Lung (tissue), 12 donors: ENCODE data around the gene EPS15. TPM values are rescaled to one million over a fixed set of nuclear protein-coding genes. Genes with fewer than 3 reads are reported as not detected.
A peak's percentile ranks its signal among the peaks of the same experiment; 100 is the strongest.

Experiments used
- ATAC-seq: fragments of 200-7000 bp; cut with Tn5 transposase; one replicate; pipeline ENCODE4 v1.9.1; 2020; ENCODE audit warnings: moderate number of reproducible peaks; ENCODE audit not compliant: insufficient read depth, low FRiP score
- DNase-seq, 3 donors: peaks; one replicate each; pipeline ENCODE4 v3.0.0-alpha.2; 2013 to 2017
- H3K27ac ChIP-seq, 2 donors: one replicate each; pipeline ENCODE4 v1.5.1; 2013; ENCODE audit warnings: mild to moderate bottlenecking in 2 of 2, moderate library complexity in 2 of 2, control low read depth in 1 of 2, inconsistent platforms in 1 of 2, low read depth in 1 of 2, low read length in 1 of 2
- H3K27me3 ChIP-seq, 3 donors: one replicate each; pipeline ENCODE4 v1.5.1; 2013; ENCODE audit warnings: low read length in 2 of 3; ENCODE audit not compliant: control insufficient read depth in 3 of 3, insufficient read depth in 3 of 3
- H3K36me3 ChIP-seq, 4 donors: one replicate each; pipeline ENCODE4 v1.5.1; 2013; ENCODE audit warnings: low read length in 4 of 4, mild to moderate bottlenecking in 1 of 4, moderate library complexity in 1 of 4; ENCODE audit not compliant: control insufficient read depth in 4 of 4, insufficient read depth in 4 of 4
- H3K4me1 ChIP-seq, 5 donors: one replicate each; pipeline ENCODE4 v1.5.1; 2013; ENCODE audit warnings: low read length in 5 of 5, mild to moderate bottlenecking in 2 of 5, moderate library complexity in 1 of 5; ENCODE audit not compliant: control insufficient read depth in 5 of 5, insufficient read depth in 5 of 5
- H3K4me3 ChIP-seq: one replicate; pipeline ENCODE4 v1.5.1; 2013; ENCODE audit warnings: mild to moderate bottlenecking, control low read depth, moderate library complexity
- H3K9ac ChIP-seq, 2 donors: one replicate each; pipeline ENCODE4 v1.5.1; 2013; ENCODE audit warnings: low read length in 2 of 2, control low read depth in 1 of 2; ENCODE audit not compliant: insufficient read depth in 1 of 2
- H3K9me3 ChIP-seq, 4 donors: one replicate each; pipeline ENCODE4 v1.5.1; 2013; ENCODE audit warnings: low read length in 3 of 4, mild to moderate bottlenecking in 1 of 4, moderate library complexity in 1 of 4; ENCODE audit not compliant: control insufficient read depth in 4 of 4, insufficient read depth in 3 of 4
- CTCF ChIP-seq: IDR thresholded peaks from 2 replicates; pipeline ENCODE4 v1.5.1; 2012; ENCODE audit warnings: mild to moderate bottlenecking; ENCODE audit errors: control extremely low read depth, extremely low read depth
- WGBS, 2 donors: extraction: QIAGEN DNeasy Blood & Tissue Kit; methylation state at CpG; one replicate each; pipeline ENCODE4 v1.1.7; 2013; 5-methylcytosine and 5-hydroxymethylcytosine counted together
- polyA plus RNA-seq, 2 donors: library from polyadenylated mRNA; stranded (reverse); fragments of 200-250 nt; gene quantifications; one replicate each; pipeline ENCODE4 v1.2.1, GENCODE V29; 2013
- total RNA-seq, 2 donors: library from RNA; depleted of rRNA in 1 of 2; stranded (reverse); fragments of >200 nt in 1 of 2; gene quantifications; one replicate each; pipeline ENCODE4 v1.2.1, GENCODE V29; 2014 to 2021
- donor health status: control.
- donor health status: control.
- donor health status: Bipolar disorder and iron deficiency.
- donor health status: healthy.
- donor health status: DM: yes; HTN: yes; CAD: no.

Gene EPS15
- total and polyA plus RNA-seq, 4 donors: 19.2 to 87.2 (median 45.5) TPM

GRCh38 chr1:51491166-51491981, 27.7 kb downstream of the EPS15 start:
- H3K4me1 ChIP-seq: peaks cover 0 to 30% (median 5%) of the 10 kb centered on the region in 5 donors
- peak in 2 of 3 donors; percentile 16 to 48 for DNase-seq

GRCh38 chr1:51489472-51489871, 29.6 kb downstream of the EPS15 start:
- peak overlapping the region in 1 of 2 donors; percentile 36 for H3K27ac ChIP-seq
- H3K36me3 ChIP-seq: peaks cover 0 to 2% (median 0%) of the 10 kb centered on the region in 4 donors
- H3K4me3 ChIP-seq: no peak overlapping the region
- no peaks in the 10 kb centered on the region for H3K27me3 ChIP-seq
- WGBS, 2 donors: 82 to 88% methylated on average over 3 of the region's 3 CpGs
- no peak overlapping the region for H3K9ac ChIP-seq
- TF ChIP-seq CTCF: no peak
- ATAC-seq (no peak), DNase-seq (no peak)
- no peaks in the 10 kb centered on the region for H3K9me3 ChIP-seq
- peaks cover 0 to 24% (median 5%) of the 10 kb centered on the region in 5 donors for H3K4me1 ChIP-seq

More at GRCh38 chr1:51491166-51491981, 27.7 kb downstream of the EPS15 start:
- peak; percentile 89 for ATAC-seq
- Histone ChIP-seq H3K4me3 (no peak overlapping the region), H3K27me3 (no peaks in the 10 kb centered on the region), H3K36me3 (peaks cover 0 to 2% (median 0%) of the 10 kb centered on the region in 4 donors), H3K9me3 (no peaks in the 10 kb centered on the region), H3K9ac (no peak overlapping the region), H3K27ac (peak overlapping the region in 1 of 2 donors; percentile 82)
- TF ChIP-seq CTCF: no peak
- 20 to 38% methylated on average over 4 of the region's 4 CpGs for WGBS, 2 donors

- 45 to 64% methylated on average over 4 of the region's 4 CpGs for WGBS, 2 donors
- ATAC-seq (no peak), DNase-seq (peak in 2 of 3 donors; percentile 34 to 36)
- Histone ChIP-seq H3K9ac (no peak overlapping the region), H3K27me3 (no peaks in the 10 kb centered on the region), H3K4me3 (no peak overlapping the region), H3K9me3 (no peaks in the 10 kb centered on the region), H3K36me3 (peaks cover 0 to 2% (median 0%) of the 10 kb centered on the region in 4 donors), H3K27ac (peak overlapping the region in 1 of 2 donors; percentile 21), H3K4me1 (peaks cover 0 to 17% (median 5%) of the 10 kb centered on the region in 5 donors)
- no peak for TF ChIP-seq CTCF
Observed at GRCh38 chr1:51488372-51489050, 30.6 kb downstream of the EPS15 start.
